ENCODE data around the gene ARHGAP24.
"Not testable (repeated sequence)": the region's sequence is repeated elsewhere in the genome, so short reads cannot be mapped to it uniquely, and the experiment has no call there.

Gene ARHGAP24

GRCh38 chr4:85482010-85482738 is 7.2 kb downstream of the ARHGAP24 start:
- no peak for DNase-seq (ENCODE audit: low read depth, low spot score)

- DNase-seq (ENCODE audit: low read depth, low spot score), result no peak
Observed at GRCh38 chr4:85486425-85487086, 11.6 kb downstream of the ARHGAP24 start.

- no peak for DNase-seq (ENCODE audit: low read depth, low spot score)
Observed at GRCh38 chr4:85488416-85488815, 13.5 kb downstream of the ARHGAP24 start.

- no peak for DNase-seq (ENCODE audit: low read depth, low spot score)
Observed at GRCh38 chr4:85489273-85489981, 14.5 kb downstream of the ARHGAP24 start.

- no peak for DNase-seq (ENCODE audit: low read depth, low spot score)
Observed at GRCh38 chr4:85491527-85491926, 16.6 kb downstream of the ARHGAP24 start.

- DNase-seq (ENCODE audit: low read depth, low spot score), result no peak
Observed at GRCh38 chr4:85492336-85492735, 17.4 kb downstream of the ARHGAP24 start.

- DNase-seq (ENCODE audit: low read depth, low spot score), result no peak
Observed at GRCh38 chr4:85495621-85496020, 20.7 kb downstream of the ARHGAP24 start.

GRCh38 chr4:85496126-85496849 is 21.3 kb downstream of the ARHGAP24 start:
- no peak for DNase-seq (ENCODE audit: low read depth, low spot score)

- DNase-seq (ENCODE audit: low read depth, low spot score), result no peak
Observed at GRCh38 chr4:85496933-85497332, 22.0 kb downstream of the ARHGAP24 start.

- no peak for DNase-seq (ENCODE audit: low read depth, low spot score)
Observed at GRCh38 chr4:85498068-85498733, 23.3 kb downstream of the ARHGAP24 start.

GRCh38 chr4:85499573-85499972 is 24.6 kb downstream of the ARHGAP24 start:
- no peak for DNase-seq (ENCODE audit: low read depth, low spot score)

GRCh38 chr4:85500110-85500867 is 25.3 kb downstream of the ARHGAP24 start:
- no peak for DNase-seq (ENCODE audit: low read depth, low spot score)

- not testable (repeated sequence) for DNase-seq (ENCODE audit: low read depth, low spot score)
Observed at GRCh38 chr4:85501145-85501544, 26.2 kb downstream of the ARHGAP24 start.

- no peak for DNase-seq (ENCODE audit: low read depth, low spot score)
Observed at GRCh38 chr4:85508654-85509053, 33.7 kb downstream of the ARHGAP24 start.

GRCh38 chr4:85509882-85510631 is 35.1 kb downstream of the ARHGAP24 start:
- no peak for DNase-seq (ENCODE audit: low read depth, low spot score)

- DNase-seq (ENCODE audit: low read depth, low spot score), result no peak
Observed at GRCh38 chr4:85510632-85510984, 35.7 kb downstream of the ARHGAP24 start.

GRCh38 chr4:85512446-85513205 is 37.7 kb downstream of the ARHGAP24 start:
- no peak for DNase-seq (ENCODE audit: low read depth, low spot score)

- DNase-seq (ENCODE audit: low read depth, low spot score), result no peak
Observed at GRCh38 chr4:85514117-85514516, 39.2 kb downstream of the ARHGAP24 start.

- DNase-seq (ENCODE audit: low read depth, low spot score), result no peak
Observed at GRCh38 chr4:85514783-85515182, 39.8 kb downstream of the ARHGAP24 start.
